Ovary (tissue), 9 donors: ENCODE measurements around the gene MOXD1. TPM values are rescaled to one million over a fixed set of nuclear protein-coding genes. Genes with fewer than 3 reads are reported as not detected.

ENCODE experiments used
- DNase-seq, 5 donors: peaks; one replicate each; pipeline ENCODE4 v3.0.0-alpha.2; 2019 to 2020
- H3K27ac ChIP-seq, 2 donors: fragments of 200-600 bp; one replicate each; pipeline versions ENCODE4 v1.5.1 to v1.8.0; 2019 to 2022
- H3K27me3 ChIP-seq: fragments of 200-600 bp; one replicate; pipeline ENCODE4 v1.8.0; 2022
- H3K36me3 ChIP-seq: fragments of 200-600 bp; sonication (generic); one replicate; pipeline ENCODE4 v1.5.1; 2019
- H3K4me1 ChIP-seq: one replicate; pipeline ENCODE4 v1.8.1; 2013; ENCODE audit warnings: mild to moderate bottlenecking, moderate library complexity; ENCODE audit not compliant: insufficient read depth
- H3K4me3 ChIP-seq: fragments of 200-600 bp; sonication (generic); one replicate; pipeline ENCODE4 v1.5.1; 2017
- H3K9me3 ChIP-seq, 2 donors: fragments of 200-600 bp in 1 of 2; sonication (generic) in 1 of 2; one replicate each; pipeline versions ENCODE4 v1.5.1 to v1.8.1; 2013 to 2019; ENCODE audit warnings: mild to moderate bottlenecking in 1 of 2, moderate library complexity in 1 of 2
- EP300 ChIP-seq: sonication (generic); formaldehyde crosslinking; IDR thresholded peaks from one replicate; pipeline ENCODE4 v1.6.1; 2017; ENCODE audit warnings: antibody characterized with exemption
- POLR2A ChIP-seq: fragments of 450-650 bp; IDR thresholded peaks from one replicate; pipeline ENCODE4 v1.6.1; 2017; ENCODE audit warnings: antibody characterized with exemption, mild to moderate bottlenecking, moderate library complexity
- WGBS, 3 donors: extraction: QIAGEN DNeasy Blood & Tissue Kit in 1 of 3; methylation state at CpG; one replicate each; pipeline versions ENCODE4 v1.1.5 to v1.1.7; 2013 to 2017; 5-methylcytosine and 5-hydroxymethylcytosine counted together
- intact Hi-C, 4 donors: fragments of 100-400 bp; cut with DNase I; formaldehyde crosslinking; loops; one replicate each; pipeline versions ENCODE4 v1.11.0 to v1.15.1; 2022 to 2023
- polyA plus RNA-seq, 2 donors: library from polyadenylated mRNA; stranded (reverse); fragments of 200-250 nt in 1 of 2; fragments of 350-450 nt in 1 of 2; fragmentation: Illumina TruSeq in 1 of 2; extraction: RNeasy Lipid Tissue Mini Kit (QIAGEN cat#74804) in 1 of 2; gene quantifications; one replicate each; pipeline ENCODE4 v1.2.3, GENCODE V29; 2013 to 2014
- total RNA-seq, 7 donors: library from RNA; depleted of rRNA in 2 of 7; stranded (reverse); fragments of >200 nt in 2 of 7; fragmentation: NEBNext Ultra II Directional in 3 of 7; extraction: Animal tissue kit (Norgen Biotek cat#: 25700) in 3 of 7; gene quantifications; one replicate each; pipeline versions ENCODE4 v1.1.0 to v1.2.4, GENCODE V29; 2016 to 2023
- TF ChIP-seq, protein P1 (sequence below), 3 donors: fragments of 450-650 bp in 2 of 3; fragments of 200-600 bp in 1 of 3; IDR thresholded peaks; one replicate each; pipeline versions ENCODE4 v1.5.1 to v1.8.0; 2016 to 2022; ENCODE audit warnings: antibody characterized with exemption in 3 of 3, mild to moderate bottlenecking in 1 of 3
- donor health status: DM: no; HTN: no; CAD: no; lungs with moderate emphysema.
- donor health status: DM: no; HTN: no; CAD: no.
- donor health status: Bipolar disorder and iron deficiency.
- donor health status: DM: yes; HTN: yes; CAD: no.
- donor health status: DM: no; HTN: no; CAD: no.
- donor health status: DM: yes; HTN: yes; CAD: no.

Gene MOXD1
- total and polyA plus RNA-seq, 9 donors, result 0.31 to 4.2 (median 0.77) TPM

DNA sequence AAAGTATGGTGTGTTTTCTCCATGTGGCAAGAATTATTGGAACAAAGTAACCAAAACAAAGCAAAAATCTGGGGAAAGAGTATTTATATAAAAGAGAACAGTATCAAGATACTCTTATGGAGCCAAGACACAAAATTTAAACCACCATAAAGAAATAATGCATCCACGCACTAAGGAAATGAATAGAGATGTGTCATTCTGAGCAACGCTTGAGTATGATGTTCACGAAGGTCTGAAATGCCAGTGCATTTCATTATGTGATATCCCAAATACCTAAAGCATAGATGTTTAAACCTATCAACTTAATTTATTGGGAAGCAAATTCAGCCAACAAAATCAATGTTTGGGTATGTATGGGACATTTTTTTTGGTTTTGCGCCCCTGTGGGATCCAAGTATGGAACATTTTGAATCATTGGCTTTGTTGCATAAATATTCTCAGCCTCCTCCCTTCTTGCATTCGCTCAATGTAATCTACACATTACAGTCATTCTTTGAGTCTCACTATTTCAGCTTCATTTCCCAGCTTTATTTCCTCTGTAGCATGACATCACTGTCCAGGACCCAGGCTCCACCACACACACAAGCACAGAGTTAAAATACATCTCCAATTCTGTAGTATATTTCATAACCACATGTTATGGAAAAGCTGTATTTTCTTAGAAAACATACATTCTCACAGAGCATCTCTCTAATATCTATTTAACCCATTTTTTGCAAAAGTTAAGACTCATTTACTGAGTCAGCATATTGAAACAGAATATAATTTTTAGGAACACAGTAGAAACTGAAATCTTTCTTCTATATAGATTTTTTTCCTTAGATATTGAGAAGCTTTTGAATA lies 11.6 kb upstream of the MOXD1 start:
- no peak for DNase-seq
- TF ChIP-seq, protein P1, sequence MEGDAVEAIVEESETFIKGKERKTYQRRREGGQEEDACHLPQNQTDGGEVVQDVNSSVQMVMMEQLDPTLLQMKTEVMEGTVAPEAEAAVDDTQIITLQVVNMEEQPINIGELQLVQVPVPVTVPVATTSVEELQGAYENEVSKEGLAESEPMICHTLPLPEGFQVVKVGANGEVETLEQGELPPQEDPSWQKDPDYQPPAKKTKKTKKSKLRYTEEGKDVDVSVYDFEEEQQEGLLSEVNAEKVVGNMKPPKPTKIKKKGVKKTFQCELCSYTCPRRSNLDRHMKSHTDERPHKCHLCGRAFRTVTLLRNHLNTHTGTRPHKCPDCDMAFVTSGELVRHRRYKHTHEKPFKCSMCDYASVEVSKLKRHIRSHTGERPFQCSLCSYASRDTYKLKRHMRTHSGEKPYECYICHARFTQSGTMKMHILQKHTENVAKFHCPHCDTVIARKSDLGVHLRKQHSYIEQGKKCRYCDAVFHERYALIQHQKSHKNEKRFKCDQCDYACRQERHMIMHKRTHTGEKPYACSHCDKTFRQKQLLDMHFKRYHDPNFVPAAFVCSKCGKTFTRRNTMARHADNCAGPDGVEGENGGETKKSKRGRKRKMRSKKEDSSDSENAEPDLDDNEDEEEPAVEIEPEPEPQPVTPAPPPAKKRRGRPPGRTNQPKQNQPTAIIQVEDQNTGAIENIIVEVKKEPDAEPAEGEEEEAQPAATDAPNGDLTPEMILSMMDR (IDR thresholded peaks at IDR 0.05), result no peak
- Histone ChIP-seq H3K27ac (no peak overlapping the region), H3K36me3 (no peaks in the 10 kb centered on the region), H3K27me3 (no peaks in the 10 kb centered on the region), H3K4me3 (no peak overlapping the region), H3K9me3 (peaks cover 0 to 4% of the 10 kb centered on the region in 2 donors), H3K4me1 (no peaks in the 10 kb centered on the region)
- WGBS, 3 donors, result 85 to 87% (median 85%) methylated on average over 5 of the region's 5 CpGs
- intact Hi-C loops, result no loop called here

DNA sequence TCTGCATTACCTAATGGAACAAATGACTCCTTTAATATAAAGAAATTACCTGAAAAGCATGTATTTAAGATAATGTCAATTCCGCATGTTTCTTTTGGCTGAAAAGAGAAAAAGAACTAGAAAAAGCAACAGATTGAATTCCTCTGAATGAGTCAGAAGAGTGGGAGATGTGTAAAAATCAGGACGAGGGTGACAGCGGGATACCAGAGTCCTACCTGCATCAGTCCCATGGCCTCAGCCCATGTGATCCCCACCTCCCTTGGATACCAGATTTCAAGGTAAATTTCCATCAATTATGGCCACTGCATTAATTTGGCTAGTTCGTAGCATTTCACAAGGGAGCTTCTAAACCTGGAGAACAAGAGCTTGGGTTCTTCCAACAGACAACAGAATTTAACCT lies 10.0 kb upstream of the MOXD1 start:
- Histone ChIP-seq H3K9me3 (peaks cover 0 to 4% of the 10 kb centered on the region in 2 donors), H3K4me3 (no peak overlapping the region), H3K4me1 (no peaks in the 10 kb centered on the region), H3K27me3 (no peaks in the 10 kb centered on the region), H3K36me3 (no peaks in the 10 kb centered on the region), H3K27ac (no peak overlapping the region)
- 83 to 89% (median 86%) methylated on average over 4 of the region's 4 CpGs for WGBS, 3 donors
- no peak for DNase-seq
- intact Hi-C loops, result no loop called here
- TF ChIP-seq EP300 (no peak), POLR2A (no peak)
- TF ChIP-seq, protein P1 (IDR thresholded peaks at IDR 0.05), result no peak

- intact Hi-C loops, result no loop called here
- no peak overlapping the region for H3K4me3 ChIP-seq
- 88 to 94% (median 91%) methylated on average over 3 of the region's 3 CpGs for WGBS, 3 donors
Observed at GRCh38 chr6:132410830-132411229, 9.6 kb upstream of the MOXD1 start.

GRCh38 chr6:132405143-132405915 lies 4.1 kb upstream of the MOXD1 start:
- H3K27ac ChIP-seq, result no peak overlapping the region
- no peaks in the 10 kb centered on the region for H3K27me3 ChIP-seq
- no peaks in the 10 kb centered on the region for H3K4me1 ChIP-seq
- DNase-seq, result no peak
- no peaks in the 10 kb centered on the region for H3K9me3 ChIP-seq
- no peak overlapping the region for H3K4me3 ChIP-seq
- intact Hi-C loops, result no loop called here
- WGBS, 3 donors, result 11 to 33% (median 14%) methylated on average over 2 of the region's 2 CpGs
- TF ChIP-seq EP300 (no peak), POLR2A (no peak)
- TF ChIP-seq, protein P1 (IDR thresholded peaks at IDR 0.05), result no peak
- no peaks in the 10 kb centered on the region for H3K36me3 ChIP-seq

More at GRCh38 chr6:132410830-132411229, 9.6 kb upstream of the MOXD1 start:
- Histone ChIP-seq H3K27me3 (no peaks in the 10 kb centered on the region), H3K36me3 (no peaks in the 10 kb centered on the region), H3K4me1 (no peaks in the 10 kb centered on the region), H3K9me3 (peaks cover 0 to under 1% of the 10 kb centered on the region in 2 donors), H3K27ac (no peak overlapping the region)
- no peak for TF ChIP-seq POLR2A
- TF ChIP-seq EP300, result no peak
- TF ChIP-seq, protein P1 (IDR thresholded peaks at IDR 0.05), result no peak
- DNase-seq, result no peak
